Inflammatory macrophage treated with lipopolysaccharide for 1 hour (primary cell): ENCODE data around the gene PTPRN2.
"Not testable (repeated sequence)": the region's sequence is repeated elsewhere in the genome, so short reads cannot be mapped to it uniquely, and the experiment has no call there.

Experiments
- DNase-seq, 2 donors: peaks; one replicate each; pipeline ENCODE4 v3.0.0-alpha.2; 2020 to 2022

The PTPRN2 gene

GRCh38 chr7:158410720-158411119, 176.9 kb downstream of the PTPRN2 start:
- no peak for DNase-seq

- no peak for DNase-seq
These were observed 177.8 kb downstream of the PTPRN2 start for GRCh38 chr7:158409816-158410330.

GRCh38 chr7:158409120-158409519, 178.5 kb downstream of the PTPRN2 start:
- DNase-seq: no peak

GRCh38 chr7:158408318-158408920, 179.2 kb downstream of the PTPRN2 start:
- DNase-seq: no peak

GRCh38 chr7:158407581-158408317, 179.9 kb downstream of the PTPRN2 start:
- DNase-seq: peak; percentile 40 to 44

GRCh38 chr7:158406801-158407200, 180.8 kb downstream of the PTPRN2 start:
- DNase-seq: no peak

- no peak for DNase-seq
These were observed 181.3 kb downstream of the PTPRN2 start for GRCh38 chr7:158406364-158406763.

- not testable (repeated sequence) for DNase-seq
These were observed 181.9 kb downstream of the PTPRN2 start for GRCh38 chr7:158405771-158406170.

- DNase-seq: no peak
These were observed 182.3 kb downstream of the PTPRN2 start for GRCh38 chr7:158405324-158405723.

GRCh38 chr7:158404031-158404761, 183.4 kb downstream of the PTPRN2 start:
- no peak for DNase-seq

- no peak for DNase-seq
These were observed 184.4 kb downstream of the PTPRN2 start for GRCh38 chr7:158403013-158403821.

- no peak for DNase-seq
These were observed 185.2 kb downstream of the PTPRN2 start for GRCh38 chr7:158402471-158402870.

- DNase-seq: no peak
These were observed 185.8 kb downstream of the PTPRN2 start for GRCh38 chr7:158401826-158402225.

- no peak for DNase-seq
These were observed 186.3 kb downstream of the PTPRN2 start for GRCh38 chr7:158401295-158401694.

GRCh38 chr7:158400601-158401225, 186.9 kb downstream of the PTPRN2 start:
- DNase-seq: no peak

GRCh38 chr7:158399762-158400161, 187.9 kb downstream of the PTPRN2 start:
- no peak for DNase-seq

GRCh38 chr7:158398750-158399149, 188.9 kb downstream of the PTPRN2 start:
- no peak for DNase-seq

- no peak for DNase-seq
These were observed 189.7 kb downstream of the PTPRN2 start for GRCh38 chr7:158397885-158398284.

- DNase-seq: no peak
These were observed 190.4 kb downstream of the PTPRN2 start for GRCh38 chr7:158396982-158397862.

GRCh38 chr7:158396301-158396905, 191.2 kb downstream of the PTPRN2 start:
- DNase-seq: no peak

GRCh38 chr7:158395780-158396278, 191.8 kb downstream of the PTPRN2 start:
- no peak for DNase-seq
